HFFc6 (cell line): ENCODE data around the gene CALB2. TPM values are rescaled to one million over a fixed set of nuclear protein-coding genes. Genes with fewer than 3 reads are reported as not detected.
A peak's percentile ranks its signal among the peaks of the same experiment; 100 is the strongest.

Experiments used
- DNase-seq: peaks from one replicate; pipeline ENCODE4 v3.0.0-alpha.2; 2018
- H3K27ac Mint-ChIP-seq: 2 replicates; pipeline ENCODE4 v1.8.0; 2020; ENCODE audit warnings: mild to moderate bottlenecking, mixed read lengths
- H3K27me3 Mint-ChIP-seq: 2 replicates; pipeline ENCODE4 v1.8.0; 2021; ENCODE audit warnings: mild to moderate bottlenecking, moderate library complexity, mixed read lengths; ENCODE audit not compliant: insufficient read depth
- H3K36me3 Mint-ChIP-seq: 2 replicates; pipeline ENCODE4 v1.8.0; 2021; ENCODE audit warnings: low read depth, mixed read lengths
- H3K4me1 Mint-ChIP-seq: 2 replicates; pipeline ENCODE4 v1.8.0; 2020; ENCODE audit warnings: low read depth, mixed read lengths
- H3K4me3 Mint-ChIP-seq: 2 replicates; pipeline ENCODE4 v1.8.0; 2020; ENCODE audit warnings: mild to moderate bottlenecking, moderate library complexity, mixed read lengths
- H3K9me3 Mint-ChIP-seq: 2 replicates; pipeline ENCODE4 v1.8.0; 2020; ENCODE audit warnings: mild to moderate bottlenecking, mixed read lengths
- CTCF ChIP-seq: fragments of 200-600 bp; sonication (generic); IDR thresholded peaks from 2 replicates; pipeline ENCODE4 v1.5.0; 2021; ENCODE audit warnings: antibody characterized with exemption, mild to moderate bottlenecking
- total RNA-seq, 6 experiments: library from RNA; stranded (reverse); fragmentation: NEBNext Ultra II Directional; extraction: Animal tissue kit (Norgen Biotek cat#: 25700); gene quantifications; 2 replicates in 1 of 6; 3 replicates in 5 of 6; pipeline ENCODE4 v1.2.3, GENCODE V29; 2021

Gene CALB2
- total RNA-seq, 6 experiments from 2014 or later = 0.14 to 1.1 (median 0.70) TPM; not detected in 3

DNA sequence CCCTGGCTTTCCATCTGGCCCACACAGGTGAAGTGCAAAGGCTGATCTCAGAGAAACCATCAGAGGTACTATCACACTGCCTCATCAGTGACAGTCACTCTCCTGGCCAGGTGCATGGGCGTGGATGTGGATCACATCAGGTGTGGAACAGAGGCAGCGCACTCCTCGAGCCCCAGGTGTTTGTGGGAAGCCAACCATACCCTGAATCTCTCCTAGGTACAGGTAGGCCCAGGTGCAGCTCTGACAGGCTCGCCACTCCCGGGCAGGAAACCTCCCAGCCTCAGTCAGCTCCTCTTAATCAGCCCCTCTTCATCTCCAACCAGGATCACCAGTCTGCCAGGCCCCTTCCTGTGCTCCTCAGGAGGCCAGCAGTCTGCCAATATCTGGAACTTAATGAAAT, 51.6 kb downstream of the CALB2 start:
- H3K27me3 Mint-ChIP-seq = peaks cover 36% of the 10 kb centered on the region
- no peaks in the 10 kb centered on the region for H3K36me3 Mint-ChIP-seq
- no peak for TF ChIP-seq CTCF
- no peak for DNase-seq
- H3K9me3 Mint-ChIP-seq = no peaks in the 10 kb centered on the region
- H3K4me1 Mint-ChIP-seq = 0 out of 2 replicates have a peak, but pooled peaks cover 5% of the 10 kb centered on the region
- H3K4me3 Mint-ChIP-seq = no peak overlapping the region
- H3K27ac Mint-ChIP-seq = no peak overlapping the region

DNA sequence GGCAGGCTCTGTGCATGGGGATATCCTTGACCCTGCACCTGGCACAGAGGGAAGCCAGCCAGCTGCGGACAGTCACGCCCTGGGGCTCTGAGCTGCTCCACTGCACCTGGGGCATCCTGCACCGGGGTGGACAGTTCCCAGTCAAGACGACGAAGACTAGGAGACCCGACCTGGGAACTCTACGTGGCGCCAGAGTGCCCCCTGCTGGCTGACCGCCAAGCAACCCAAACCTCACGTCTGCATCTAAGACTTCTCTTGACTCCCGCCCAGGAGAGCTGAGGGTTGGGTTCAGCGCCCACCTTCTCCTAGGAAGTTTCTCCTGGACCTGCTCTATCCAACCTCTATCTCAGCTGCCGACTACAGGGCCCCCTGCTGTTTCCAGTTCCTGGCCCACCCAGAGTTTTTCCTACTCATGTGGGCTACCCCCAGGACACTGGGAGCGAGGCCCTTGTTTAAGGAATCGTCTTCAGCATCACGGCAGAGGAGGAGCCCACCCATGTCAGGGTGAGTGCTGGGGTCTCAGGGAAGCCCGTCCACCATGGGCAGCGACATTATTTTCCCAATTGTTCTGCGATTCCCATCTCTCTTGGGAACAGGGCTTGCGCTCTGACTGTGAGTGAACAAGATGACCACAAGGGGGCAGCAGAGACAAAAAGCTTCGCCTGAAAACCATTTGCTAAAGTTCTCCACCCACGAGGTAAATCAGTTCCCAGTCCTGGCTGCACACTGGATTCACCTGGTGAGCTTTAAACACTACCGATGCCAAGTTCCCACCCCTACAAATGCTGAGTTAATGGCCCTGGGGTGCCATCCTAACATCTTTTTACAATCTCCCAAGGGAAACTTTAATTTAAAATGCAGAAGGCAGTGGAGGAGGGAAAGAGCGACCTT, 54.0 kb downstream of the CALB2 start:
- Mint-ChIP-seq H3K36me3 (no peaks in the 10 kb centered on the region), H3K27me3 (peaks cover 30% of the 10 kb centered on the region), H3K9me3 (no peaks in the 10 kb centered on the region), H3K4me3 (no peak overlapping the region), H3K27ac (no peak overlapping the region), H3K4me1 (0 out of 2 replicates have a peak, but pooled peaks cover 5% of the 10 kb centered on the region)
- peak; percentile 96 for TF ChIP-seq CTCF
- DNase-seq = peak; percentile 46

DNA sequence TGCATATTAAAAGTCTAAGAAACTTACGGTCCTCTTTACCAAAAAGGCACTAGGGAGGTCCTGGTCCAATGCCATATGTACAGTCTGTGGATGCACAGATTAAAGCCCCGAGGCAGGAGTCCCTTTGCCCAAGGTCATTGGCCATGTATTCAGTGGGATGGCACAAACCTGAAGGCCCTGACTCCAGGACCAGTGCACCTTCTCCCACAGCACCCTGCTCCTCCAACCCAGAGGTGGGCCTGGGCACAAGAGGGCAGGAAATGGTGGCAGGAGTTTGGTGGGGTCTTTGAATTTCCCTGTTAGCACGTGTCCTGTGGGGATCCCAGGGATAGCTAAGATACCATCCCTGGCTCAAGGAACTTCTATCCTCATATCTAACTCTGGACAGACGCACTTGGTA, 54.8 kb downstream of the CALB2 start:
- DNase-seq = no peak
- Mint-ChIP-seq H3K36me3 (no peaks in the 10 kb centered on the region), H3K27me3 (peaks cover 22% of the 10 kb centered on the region), H3K27ac (no peak overlapping the region), H3K9me3 (no peaks in the 10 kb centered on the region), H3K4me3 (no peak overlapping the region), H3K4me1 (0 out of 2 replicates have a peak, but pooled peaks cover 5% of the 10 kb centered on the region)
- TF ChIP-seq CTCF = no peak

DNA sequence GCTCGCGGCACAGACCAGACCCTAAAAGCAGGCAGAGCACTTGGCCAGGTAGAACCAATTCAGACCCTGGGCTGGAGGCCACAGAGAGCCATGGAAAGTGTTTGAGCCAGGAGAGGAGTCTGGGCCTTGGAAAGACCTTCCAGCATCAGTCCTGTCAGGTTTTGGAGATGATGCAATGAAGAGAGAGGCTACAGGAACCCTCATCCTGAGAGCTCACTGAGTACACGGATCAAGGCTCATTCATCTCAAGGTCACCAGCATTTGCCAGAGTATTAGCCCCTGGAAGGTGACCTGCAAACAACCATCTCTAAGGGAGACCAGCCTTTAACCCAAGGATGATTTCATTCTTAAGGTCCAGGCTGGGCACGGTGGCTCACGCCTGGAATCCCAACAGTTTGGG, 55.5 kb downstream of the CALB2 start:
- H3K27me3 Mint-ChIP-seq = peaks cover 19% of the 10 kb centered on the region
- no peaks in the 10 kb centered on the region for H3K36me3 Mint-ChIP-seq
- no peak overlapping the region for H3K27ac Mint-ChIP-seq
- no peaks in the 10 kb centered on the region for H3K9me3 Mint-ChIP-seq
- no peak overlapping the region for H3K4me3 Mint-ChIP-seq
- no peak for TF ChIP-seq CTCF
- 0 out of 2 replicates have a peak, but pooled peaks cover 5% of the 10 kb centered on the region for H3K4me1 Mint-ChIP-seq
- no peak for DNase-seq

GRCh38 chr16:71421911-71422310, 63.4 kb downstream of the CALB2 start:
- H3K36me3 Mint-ChIP-seq = no peaks in the 10 kb centered on the region
- H3K4me3 Mint-ChIP-seq = no peak overlapping the region
- no peaks in the 10 kb centered on the region for H3K4me1 Mint-ChIP-seq
- no peaks in the 10 kb centered on the region for H3K9me3 Mint-ChIP-seq
- TF ChIP-seq CTCF = peak; percentile 70
- H3K27ac Mint-ChIP-seq = no peak overlapping the region
- no peak for DNase-seq
- peaks cover 46% of the 10 kb centered on the region for H3K27me3 Mint-ChIP-seq
